ENCODE data around the gene MED13L. TPM values are rescaled to one million over a fixed set of nuclear protein-coding genes. Genes with fewer than 3 reads are reported as not detected.

The MED13L gene
- total and polyA plus RNA-seq, 2 of the 8 experiments (the other 6 are each of a cell fraction or from before 2014, with no cell fraction given): 15.9 to 51.7 TPM

GRCh38 chr12:116177017-116177416, 100.5 kb downstream of the MED13L start (continued):
- no peak for TF ChIP-seq MAFK (IDR thresholded peaks at IDR 0.05; ENCODE audit: low read depth, low read length)
